ENCODE data around the gene PAX7.

PAX7 gene

GRCh38 chr1:18734461-18735223 is 104.0 kb downstream of the PAX7 start:
- H3K4me3 ChIP-seq (ENCODE audit: control insufficient read depth, low read depth, low read length): no peak overlapping the region
- no peak for DNase-seq (ENCODE audit: low read depth)
- no peak for TF ChIP-seq CTCF (IDR thresholded peaks at IDR 0.05; ENCODE audit: control insufficient read depth, insufficient read depth, low read depth, low read length, missing control alignments)

- DNase-seq (ENCODE audit: low read depth): no peak
- H3K4me3 ChIP-seq (ENCODE audit: control insufficient read depth, low read depth, low read length): no peak overlapping the region
- no peak for TF ChIP-seq CTCF (IDR thresholded peaks at IDR 0.05; ENCODE audit: control insufficient read depth, insufficient read depth, low read depth, low read length, missing control alignments)
Measured at GRCh38 chr1:18735224-18735997, 104.8 kb downstream of the PAX7 start.

GRCh38 chr1:18736958-18737357 is 106.3 kb downstream of the PAX7 start:
- DNase-seq (ENCODE audit: low read depth): no peak
- H3K4me3 ChIP-seq (ENCODE audit: control insufficient read depth, low read depth, low read length): no peak overlapping the region
- no peak for TF ChIP-seq CTCF (IDR thresholded peaks at IDR 0.05; ENCODE audit: control insufficient read depth, insufficient read depth, low read depth, low read length, missing control alignments)

- DNase-seq (ENCODE audit: low read depth): no peak
- no peak overlapping the region for H3K4me3 ChIP-seq (ENCODE audit: control insufficient read depth, low read depth, low read length)
- no peak for TF ChIP-seq CTCF (IDR thresholded peaks at IDR 0.05; ENCODE audit: control insufficient read depth, insufficient read depth, low read depth, low read length, missing control alignments)
Measured at GRCh38 chr1:18738126-18738525, 107.5 kb downstream of the PAX7 start.

GRCh38 chr1:18738617-18739016 is 108.0 kb downstream of the PAX7 start:
- no peak for DNase-seq (ENCODE audit: low read depth)
- TF ChIP-seq CTCF (IDR thresholded peaks at IDR 0.05; ENCODE audit: control insufficient read depth, insufficient read depth, low read depth, low read length, missing control alignments): no peak
- no peak overlapping the region for H3K4me3 ChIP-seq (ENCODE audit: control insufficient read depth, low read depth, low read length)

- no peak for TF ChIP-seq CTCF (IDR thresholded peaks at IDR 0.05; ENCODE audit: control insufficient read depth, insufficient read depth, low read depth, low read length, missing control alignments)
- DNase-seq (ENCODE audit: low read depth): no peak
- no peak overlapping the region for H3K4me3 ChIP-seq (ENCODE audit: control insufficient read depth, low read depth, low read length)
Measured at GRCh38 chr1:18739408-18739807, 108.8 kb downstream of the PAX7 start.

All from AG09309 (cell line).